KMS-11 (cell line): Measurements from ENCODE around the gene ADAMTS10.
"Not testable (repeated sequence)": the region's sequence is repeated elsewhere in the genome, so short reads cannot be mapped to it uniquely, and the experiment has no call there.

Source experiments
- H2AFZ ChIP-seq: fragments of 200-600 bp; sonication (generic); 2 replicates; pipeline ENCODE4 v1.6.1; 2016; ENCODE audit warnings: antibody characterized with exemption, mixed run types, low read depth
- H3K27ac ChIP-seq: fragments of 200-600 bp; sonication (generic); 2 replicates; pipeline ENCODE4 v1.6.1; 2016; ENCODE audit warnings: mild to moderate bottlenecking, mixed run types
- H3K27me3 ChIP-seq: fragments of 200-600 bp; sonication (generic); 2 replicates; pipeline ENCODE4 v1.6.1; 2017; ENCODE audit warnings: mild to moderate bottlenecking, low read depth, mixed run types, moderate library complexity; ENCODE audit not compliant: insufficient read depth
- H3K36me3 ChIP-seq: fragments of 200-600 bp; sonication (generic); 2 replicates; pipeline ENCODE4 v1.6.1; 2017; ENCODE audit warnings: mild to moderate bottlenecking, mixed run types; ENCODE audit not compliant: insufficient read depth
- H3K4me1 ChIP-seq: fragments of 200-600 bp; sonication (generic); 2 replicates; pipeline ENCODE4 v1.6.1; 2016; ENCODE audit warnings: mild to moderate bottlenecking, low read depth, mixed run types; ENCODE audit not compliant: poor library complexity, severe bottlenecking
- H3K4me2 ChIP-seq: fragments of 200-600 bp; sonication (generic); 2 replicates; pipeline ENCODE4 v1.7.0; 2016; ENCODE audit warnings: mild to moderate bottlenecking, mixed run types
- H3K4me3 ChIP-seq: fragments of 200-600 bp; sonication (generic); IDR thresholded peaks from 2 replicates; pipeline ENCODE4 v1.6.1; 2017; ENCODE audit warnings: low read depth, low read length, mixed read lengths; ENCODE audit not compliant: insufficient read depth
- H3K79me2 ChIP-seq: fragments of 200-600 bp; sonication (generic); 2 replicates; pipeline ENCODE4 v1.6.1; 2016; ENCODE audit warnings: low read depth, mixed run types; ENCODE audit not compliant: insufficient read depth
- H3K9ac ChIP-seq: fragments of 200-600 bp; sonication (generic); 2 replicates; pipeline ENCODE4 v1.6.1; 2016; ENCODE audit warnings: mild to moderate bottlenecking, mixed run types
- H4K20me1 ChIP-seq: fragments of 200-600 bp; sonication (generic); 2 replicates; pipeline ENCODE4 v1.6.1; 2016; ENCODE audit warnings: mild to moderate bottlenecking, mixed run types; ENCODE audit not compliant: insufficient read depth
- TF ChIP-seq, protein P1 (sequence below): fragments of 200-600 bp; sonication (generic); conservative IDR thresholded peaks from 2 replicates; pipeline ENCODE4 v1.6.1; 2017; ENCODE audit warnings: low read depth, mild to moderate bottlenecking, antibody characterized with exemption, low read length, moderate library complexity, mixed read lengths

ADAMTS10 gene

DNA sequence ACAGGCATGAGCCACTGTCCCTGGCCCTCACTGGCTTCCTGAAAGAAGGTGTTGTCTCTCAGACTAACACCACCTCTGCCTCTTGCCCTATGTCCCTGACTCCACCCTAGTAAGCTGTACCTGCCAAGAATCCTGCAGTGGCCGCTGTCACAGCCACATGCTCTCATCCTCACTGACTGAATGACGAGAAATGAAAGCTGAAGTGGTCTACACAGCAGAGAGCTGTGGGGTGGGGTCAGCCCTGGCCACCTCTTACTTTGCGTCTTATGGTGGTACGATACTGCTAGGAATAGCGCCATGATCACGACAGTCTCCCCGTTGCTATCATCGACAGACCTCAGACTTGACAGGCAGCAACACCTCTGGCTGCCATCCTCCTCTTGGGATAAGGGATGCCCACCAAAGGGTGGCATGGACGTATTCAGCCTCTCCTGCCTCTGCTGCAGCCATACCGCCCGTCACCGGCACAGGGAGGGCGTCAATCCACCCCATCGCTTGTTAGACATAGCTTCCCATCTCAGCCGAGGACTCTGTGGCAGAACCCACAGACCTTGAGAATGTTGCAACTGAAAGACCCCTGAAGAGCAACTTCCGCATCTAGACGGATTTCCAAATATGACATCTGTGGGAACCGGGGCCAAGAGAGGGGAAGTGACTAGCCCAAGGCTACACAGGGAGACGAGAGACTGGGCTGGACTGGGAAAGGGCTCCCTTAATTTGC lies 34.1 kb downstream of the ADAMTS10 start:
- Histone ChIP-seq H3K27ac (no peak overlapping the region), H4K20me1 (no peaks in the 10 kb centered on the region), H3K4me3 (no peak overlapping the region), H3K27me3 (peaks cover 18% of the 10 kb centered on the region; the same call in 1 of the 2 replicates), H3K79me2 (no peaks in the 10 kb centered on the region), H3K9ac (no peak overlapping the region), H3K36me3 (no peaks in the 10 kb centered on the region), H3K4me2 (no peak overlapping the region), H2AFZ (no peak overlapping the region), H3K4me1 (no peaks in the 10 kb centered on the region)
- TF ChIP-seq, protein P1, sequence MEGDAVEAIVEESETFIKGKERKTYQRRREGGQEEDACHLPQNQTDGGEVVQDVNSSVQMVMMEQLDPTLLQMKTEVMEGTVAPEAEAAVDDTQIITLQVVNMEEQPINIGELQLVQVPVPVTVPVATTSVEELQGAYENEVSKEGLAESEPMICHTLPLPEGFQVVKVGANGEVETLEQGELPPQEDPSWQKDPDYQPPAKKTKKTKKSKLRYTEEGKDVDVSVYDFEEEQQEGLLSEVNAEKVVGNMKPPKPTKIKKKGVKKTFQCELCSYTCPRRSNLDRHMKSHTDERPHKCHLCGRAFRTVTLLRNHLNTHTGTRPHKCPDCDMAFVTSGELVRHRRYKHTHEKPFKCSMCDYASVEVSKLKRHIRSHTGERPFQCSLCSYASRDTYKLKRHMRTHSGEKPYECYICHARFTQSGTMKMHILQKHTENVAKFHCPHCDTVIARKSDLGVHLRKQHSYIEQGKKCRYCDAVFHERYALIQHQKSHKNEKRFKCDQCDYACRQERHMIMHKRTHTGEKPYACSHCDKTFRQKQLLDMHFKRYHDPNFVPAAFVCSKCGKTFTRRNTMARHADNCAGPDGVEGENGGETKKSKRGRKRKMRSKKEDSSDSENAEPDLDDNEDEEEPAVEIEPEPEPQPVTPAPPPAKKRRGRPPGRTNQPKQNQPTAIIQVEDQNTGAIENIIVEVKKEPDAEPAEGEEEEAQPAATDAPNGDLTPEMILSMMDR, result no peak

DNA sequence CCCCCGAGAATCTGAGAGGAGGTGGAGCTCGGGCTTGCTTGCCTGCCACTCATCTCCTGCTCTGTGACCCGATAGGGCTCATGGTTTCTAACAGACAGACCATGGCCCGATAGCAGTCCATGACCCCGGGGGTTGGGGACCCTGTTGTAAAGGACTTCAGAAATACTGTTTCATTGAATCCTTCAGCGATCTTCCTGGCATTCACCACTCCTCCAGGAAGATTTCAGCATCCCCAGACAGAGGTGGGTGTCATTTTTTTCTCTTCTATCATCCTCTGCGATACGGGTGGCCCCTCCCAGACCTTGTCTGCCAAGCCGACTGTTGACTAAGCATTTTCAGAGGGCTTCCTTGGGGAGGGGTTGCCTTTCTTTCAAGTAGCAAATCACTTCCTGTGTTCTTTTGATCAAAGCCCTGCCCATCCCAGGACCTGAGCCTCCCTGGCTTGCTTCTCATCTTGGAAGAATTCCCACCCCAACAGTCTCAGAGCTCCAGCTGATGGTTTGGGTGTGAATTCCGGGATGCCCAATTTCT lies 35.0 kb downstream of the ADAMTS10 start:
- TF ChIP-seq, protein P1, result no peak
- Histone ChIP-seq H3K9ac (no peak overlapping the region), H3K27ac (no peak overlapping the region), H4K20me1 (no peaks in the 10 kb centered on the region), H3K4me1 (no peaks in the 10 kb centered on the region), H3K36me3 (no peaks in the 10 kb centered on the region), H2AFZ (no peak overlapping the region), H3K27me3 (peaks cover 18% of the 10 kb centered on the region; the same call in 1 of the 2 replicates), H3K79me2 (no peaks in the 10 kb centered on the region), H3K4me2 (no peak overlapping the region), H3K4me3 (no peak overlapping the region)

DNA sequence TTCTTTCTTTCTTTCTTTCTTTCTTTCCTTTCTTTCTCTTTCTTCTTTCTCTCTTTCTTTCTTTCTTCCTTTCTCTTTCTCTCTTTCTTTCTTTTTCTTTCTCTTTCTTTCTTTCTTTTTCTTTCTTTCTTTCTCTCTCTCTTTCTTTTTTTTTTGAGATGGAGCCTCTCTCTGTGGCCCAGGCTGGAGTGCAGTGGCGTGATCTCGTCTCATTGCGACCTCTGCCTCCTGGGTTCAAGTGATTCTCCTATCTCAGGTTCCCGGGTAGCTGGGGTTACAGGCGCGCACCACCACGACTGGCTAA lies 35.9 kb downstream of the ADAMTS10 start:
- not testable (repeated sequence) for H3K4me3 ChIP-seq, H3K4me2 ChIP-seq, H3K4me1 ChIP-seq, H3K36me3 ChIP-seq, H3K9ac ChIP-seq, H3K27ac ChIP-seq, H4K20me1 ChIP-seq, H2AFZ ChIP-seq, H3K79me2 ChIP-seq
- peaks cover 18% of the 10 kb centered on the region; the same call in 1 of the 2 replicates for H3K27me3 ChIP-seq

DNA sequence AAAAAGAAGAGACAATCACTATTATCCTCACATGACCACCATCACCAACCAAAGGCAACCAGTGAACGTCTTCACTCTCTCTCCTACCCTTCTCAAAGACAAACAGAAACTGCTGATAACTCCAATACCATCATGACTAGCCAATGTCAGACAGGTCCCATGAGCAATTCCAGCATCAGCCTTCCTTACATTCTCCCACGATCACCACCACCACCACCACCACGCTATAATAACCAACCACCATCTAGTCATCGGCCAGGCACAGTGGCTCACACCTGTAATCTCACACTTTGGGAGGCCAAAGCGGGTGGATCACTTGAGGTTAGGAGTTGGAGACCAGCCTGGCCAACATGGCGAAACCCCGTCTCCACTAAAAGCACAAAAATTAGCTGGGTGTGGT lies 37.2 kb downstream of the ADAMTS10 start:
- no peaks in the 10 kb centered on the region for H3K79me2 ChIP-seq
- H3K4me1 ChIP-seq, result peaks cover 14% of the 10 kb centered on the region
- peaks cover 18% of the 10 kb centered on the region; the same call in 1 of the 2 replicates for H3K27me3 ChIP-seq
- H2AFZ ChIP-seq, result no peak overlapping the region
- no peak overlapping the region for H3K9ac ChIP-seq
- no peaks in the 10 kb centered on the region for H4K20me1 ChIP-seq
- TF ChIP-seq, protein P1, result no peak
- no peaks in the 10 kb centered on the region for H3K36me3 ChIP-seq
- H3K4me3 ChIP-seq, result no peak overlapping the region
- no peak overlapping the region for H3K4me2 ChIP-seq
- H3K27ac ChIP-seq, result no peak overlapping the region

DNA sequence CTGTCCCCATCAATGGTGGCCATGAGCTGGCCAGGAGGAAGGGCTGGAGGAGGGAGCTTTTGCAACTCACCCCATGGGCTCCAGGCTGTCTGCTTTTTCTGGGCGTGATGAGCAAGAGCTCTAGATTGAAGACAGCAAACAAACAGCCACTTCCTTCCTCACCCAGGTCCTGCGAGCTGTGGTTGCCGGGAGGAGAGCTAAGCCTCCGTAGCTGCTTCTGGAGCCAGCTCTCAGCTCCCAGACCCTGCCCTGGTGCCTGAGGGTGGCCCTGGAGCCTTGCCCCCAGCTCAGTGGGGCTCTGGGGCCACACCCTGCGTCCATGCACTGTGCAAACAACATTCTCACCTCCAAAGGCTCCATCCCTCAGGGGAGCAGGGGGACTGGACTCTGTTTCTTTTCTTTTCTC lies 39.5 kb downstream of the ADAMTS10 start:
- no peaks in the 10 kb centered on the region for H3K79me2 ChIP-seq
- H3K4me1 ChIP-seq, result peaks cover 14% of the 10 kb centered on the region
- no peak overlapping the region for H3K4me2 ChIP-seq
- no peak overlapping the region for H3K27ac ChIP-seq
- H3K27me3 ChIP-seq, result peaks cover 12% of the 10 kb centered on the region; the same call in 1 of the 2 replicates
- H3K4me3 ChIP-seq, result no peak overlapping the region
- H2AFZ ChIP-seq, result no peak overlapping the region; the same call in 1 of the 2 replicates
- no peaks in the 10 kb centered on the region for H3K36me3 ChIP-seq
- TF ChIP-seq, protein P1, result no peak
- H4K20me1 ChIP-seq, result no peaks in the 10 kb centered on the region
- no peak overlapping the region for H3K9ac ChIP-seq
